ENCODE data around the gene MAGI1. TPM values are rescaled to one million over a fixed set of nuclear protein-coding genes. Genes with fewer than 3 reads are reported as not detected.
A peak's percentile ranks its signal among the peaks of the same experiment; 100 is the strongest.

The MAGI1 gene
- polyA plus RNA-seq, 1 experiment = 14.2 TPM

DNA sequence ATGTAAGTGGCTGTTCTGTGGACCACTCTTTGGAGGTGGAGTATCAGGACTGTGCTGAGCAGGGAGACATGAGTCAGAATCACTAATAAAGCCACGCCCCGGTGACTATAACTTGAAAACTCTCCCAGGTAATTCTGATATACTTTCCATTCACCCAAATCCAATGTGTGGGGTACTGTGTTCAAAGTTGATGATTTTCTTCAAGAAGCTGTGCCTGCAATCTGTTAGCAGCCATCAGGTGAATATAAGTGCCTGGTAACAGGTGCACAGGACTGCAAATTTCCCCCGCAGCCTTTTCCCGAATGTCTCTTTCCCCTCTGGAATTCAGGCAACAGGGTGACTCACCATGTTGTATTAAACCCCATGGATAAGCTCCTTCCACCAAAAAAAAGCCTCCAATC, 17.0 kb downstream of the MAGI1 start:
- Histone ChIP-seq H3K27me3 (ENCODE audit: control insufficient read depth, insufficient read depth, low read length) (no peaks in the 10 kb centered on the region), H3K27ac (ENCODE audit: low read depth, low read length) (no peak overlapping the region), H3K9me3 (ENCODE audit: control insufficient read depth, insufficient read depth, low read length) (no peaks in the 10 kb centered on the region), H3K4me3 (ENCODE audit: low read depth, low read length) (no peak overlapping the region)
- TF ChIP-seq, protein P1, sequence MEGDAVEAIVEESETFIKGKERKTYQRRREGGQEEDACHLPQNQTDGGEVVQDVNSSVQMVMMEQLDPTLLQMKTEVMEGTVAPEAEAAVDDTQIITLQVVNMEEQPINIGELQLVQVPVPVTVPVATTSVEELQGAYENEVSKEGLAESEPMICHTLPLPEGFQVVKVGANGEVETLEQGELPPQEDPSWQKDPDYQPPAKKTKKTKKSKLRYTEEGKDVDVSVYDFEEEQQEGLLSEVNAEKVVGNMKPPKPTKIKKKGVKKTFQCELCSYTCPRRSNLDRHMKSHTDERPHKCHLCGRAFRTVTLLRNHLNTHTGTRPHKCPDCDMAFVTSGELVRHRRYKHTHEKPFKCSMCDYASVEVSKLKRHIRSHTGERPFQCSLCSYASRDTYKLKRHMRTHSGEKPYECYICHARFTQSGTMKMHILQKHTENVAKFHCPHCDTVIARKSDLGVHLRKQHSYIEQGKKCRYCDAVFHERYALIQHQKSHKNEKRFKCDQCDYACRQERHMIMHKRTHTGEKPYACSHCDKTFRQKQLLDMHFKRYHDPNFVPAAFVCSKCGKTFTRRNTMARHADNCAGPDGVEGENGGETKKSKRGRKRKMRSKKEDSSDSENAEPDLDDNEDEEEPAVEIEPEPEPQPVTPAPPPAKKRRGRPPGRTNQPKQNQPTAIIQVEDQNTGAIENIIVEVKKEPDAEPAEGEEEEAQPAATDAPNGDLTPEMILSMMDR (IDR thresholded peaks at IDR 0.05; ENCODE audit: low read depth, low read length) = no peak
- DNase-seq (ENCODE audit: low read depth, low spot score) = no peak
- ChIA-PET CTCF (interaction anchor here (0.7 kb wide), 1 partner anchor 15 kb away, joined by 3 read pairs; no protein-coding TSS in a partner anchor), POLR2A (no interaction called here)

DNA sequence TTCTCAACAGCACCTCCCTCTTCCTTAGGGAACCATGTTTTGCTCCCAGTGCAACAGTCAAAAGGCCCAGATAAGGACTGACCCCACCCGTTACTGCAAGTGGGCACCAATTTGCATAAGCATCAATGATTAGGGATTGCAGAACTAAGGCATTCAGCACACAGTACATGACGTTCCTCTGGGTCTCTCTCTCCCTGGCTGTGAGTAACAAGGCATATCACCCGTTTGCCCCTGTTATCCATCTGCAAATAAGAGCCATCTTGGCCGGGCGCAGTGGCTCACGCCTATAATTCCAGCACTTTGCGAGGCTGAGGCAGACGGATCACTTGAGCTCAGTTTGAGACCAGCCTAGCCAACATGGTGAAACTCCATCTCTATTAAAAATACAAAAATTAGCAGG, 18.8 kb downstream of the MAGI1 start:
- H3K4me3 ChIP-seq (ENCODE audit: low read depth, low read length) = no peak overlapping the region
- no peaks in the 10 kb centered on the region for H3K27me3 ChIP-seq (ENCODE audit: control insufficient read depth, insufficient read depth, low read length)
- no peaks in the 10 kb centered on the region for H3K9me3 ChIP-seq (ENCODE audit: control insufficient read depth, insufficient read depth, low read length)
- CTCF ChIA-PET = interaction anchor here (1.3 kb wide), 1 partner anchor 18 kb away, joined by 4 read pairs; no protein-coding TSS in a partner anchor
- no peak for DNase-seq (ENCODE audit: low read depth, low spot score)
- no peak overlapping the region for H3K27ac ChIP-seq (ENCODE audit: low read depth, low read length)
- TF ChIP-seq, protein P1 (IDR thresholded peaks at IDR 0.05; ENCODE audit: low read depth, low read length) = no peak
- POLR2A ChIA-PET = no interaction called here

DNA sequence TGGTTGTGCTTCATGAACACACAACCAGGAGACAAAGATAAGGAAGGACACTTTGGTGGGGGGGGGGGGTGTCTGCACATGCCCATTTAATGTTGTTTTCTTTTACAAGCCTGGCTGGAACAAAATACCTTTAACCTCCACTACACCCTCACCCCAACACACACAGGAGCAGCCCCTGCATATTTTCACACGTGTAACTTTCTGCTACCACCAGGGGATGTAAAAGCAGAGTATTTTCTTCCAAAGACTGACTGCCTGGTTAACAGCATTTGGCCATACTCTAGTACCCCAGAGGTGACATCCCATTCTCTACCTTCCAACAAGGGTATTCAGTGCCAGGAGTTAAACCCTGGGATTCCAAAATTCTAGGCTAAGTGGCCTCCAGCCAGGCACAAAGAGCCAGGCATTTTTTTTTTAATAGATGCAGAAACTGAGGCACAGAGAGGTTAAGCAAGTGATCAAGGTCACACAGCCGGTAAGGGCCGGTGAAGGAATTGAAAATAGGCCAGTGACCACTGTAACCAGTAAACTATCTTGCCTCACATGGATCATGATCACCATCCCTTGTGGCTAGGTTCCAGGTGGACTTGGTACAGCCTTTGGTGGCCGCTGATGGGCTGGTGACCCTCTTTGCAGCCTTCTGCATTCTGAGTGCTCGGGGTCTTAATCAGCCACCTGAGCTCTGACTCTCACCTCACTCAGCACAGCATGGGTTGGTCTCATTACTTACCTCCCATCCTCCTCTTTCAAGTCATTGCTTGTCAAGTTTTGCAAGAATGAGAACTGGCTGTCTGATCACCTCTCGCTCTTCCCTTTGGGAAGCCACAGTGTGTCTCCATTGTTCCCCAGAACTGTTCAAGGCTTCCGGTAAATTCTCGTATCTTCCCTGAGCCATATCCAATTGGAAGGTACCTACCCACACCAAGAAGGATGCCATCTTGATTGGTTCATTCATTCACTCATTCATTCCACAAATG, 20.4 kb downstream of the MAGI1 start:
- CTCF ChIA-PET = no interaction called here
- DNase-seq (ENCODE audit: low read depth, low spot score) = no peak
- Histone ChIP-seq H3K4me3 (ENCODE audit: low read depth, low read length) (no peak overlapping the region), H3K27me3 (ENCODE audit: control insufficient read depth, insufficient read depth, low read length) (no peaks in the 10 kb centered on the region), H3K27ac (ENCODE audit: low read depth, low read length) (no peak overlapping the region), H3K9me3 (ENCODE audit: control insufficient read depth, insufficient read depth, low read length) (no peaks in the 10 kb centered on the region)
- POLR2A ChIA-PET = no interaction called here
- TF ChIP-seq, protein P1 (IDR thresholded peaks at IDR 0.05; ENCODE audit: low read depth, low read length) = peak; percentile 11; the same call in 1 of the 2 replicates

DNA sequence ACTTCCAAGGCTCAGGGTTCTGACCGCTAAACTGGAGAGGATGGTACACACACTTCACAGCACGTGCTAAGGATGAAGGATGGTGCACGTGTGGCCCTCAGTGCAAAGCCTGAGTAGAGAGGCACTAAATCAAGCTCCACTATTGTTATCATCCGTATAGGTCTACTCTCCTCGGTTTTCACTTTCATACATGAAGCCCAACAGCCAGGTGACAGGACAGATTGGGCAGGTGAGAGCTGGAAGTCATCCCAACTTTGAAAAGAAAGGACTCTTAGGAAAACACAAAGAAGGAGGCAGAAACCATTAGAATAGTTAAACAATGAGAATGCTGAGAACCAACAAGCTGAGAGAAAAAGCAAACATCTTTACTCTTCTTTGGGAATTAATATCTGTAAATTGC, 21.1 kb downstream of the MAGI1 start:
- Histone ChIP-seq H3K4me3 (ENCODE audit: low read depth, low read length) (no peak overlapping the region), H3K27me3 (ENCODE audit: control insufficient read depth, insufficient read depth, low read length) (no peaks in the 10 kb centered on the region), H3K27ac (ENCODE audit: low read depth, low read length) (no peak overlapping the region), H3K9me3 (ENCODE audit: control insufficient read depth, insufficient read depth, low read length) (no peaks in the 10 kb centered on the region)
- TF ChIP-seq, protein P1 (IDR thresholded peaks at IDR 0.05; ENCODE audit: low read depth, low read length) = no peak
- POLR2A ChIA-PET = no interaction called here
- DNase-seq (ENCODE audit: low read depth, low spot score) = no peak
- CTCF ChIA-PET = no interaction called here

DNA sequence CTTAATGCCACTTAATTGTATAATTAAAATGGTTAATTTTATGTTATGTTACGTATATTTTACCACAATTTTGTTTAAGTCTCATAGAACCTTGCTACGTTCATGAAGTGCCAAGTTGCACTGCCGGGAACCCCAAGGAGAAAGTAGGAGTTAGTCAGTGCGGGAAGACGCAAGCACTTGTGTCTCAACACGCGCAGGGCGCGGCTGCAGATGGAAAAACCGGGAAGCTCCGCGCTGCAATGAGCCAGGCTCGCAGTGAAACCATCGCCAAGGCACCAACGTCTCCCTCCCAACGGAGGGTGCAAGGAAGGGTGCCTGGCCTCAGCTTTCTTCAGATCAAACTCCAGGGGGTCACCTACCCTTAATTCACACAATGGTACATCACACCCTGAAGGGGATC, 21.6 kb downstream of the MAGI1 start:
- Histone ChIP-seq H3K9me3 (ENCODE audit: control insufficient read depth, insufficient read depth, low read length) (no peaks in the 10 kb centered on the region), H3K27me3 (ENCODE audit: control insufficient read depth, insufficient read depth, low read length) (no peaks in the 10 kb centered on the region), H3K27ac (ENCODE audit: low read depth, low read length) (no peak overlapping the region), H3K4me3 (ENCODE audit: low read depth, low read length) (no peak overlapping the region)
- CTCF ChIA-PET = no interaction called here
- TF ChIP-seq, protein P1 (IDR thresholded peaks at IDR 0.05; ENCODE audit: low read depth, low read length) = no peak
- DNase-seq (ENCODE audit: low read depth, low spot score) = no peak
- POLR2A ChIA-PET = no interaction called here
